ENCODE measurements around the gene MACROH2A1. TPM values are rescaled to one million over a fixed set of nuclear protein-coding genes. Genes with fewer than 3 reads are reported as not detected.
"Not testable (repeated sequence)": the region's sequence is repeated elsewhere in the genome, so short reads cannot be mapped to it uniquely, and the experiment has no call there.

Gene MACROH2A1
- total RNA-seq, 1 donor from 2014 or later: 165 TPM

GRCh38 chr5:135379046-135379654 lies 19.9 kb downstream of the MACROH2A1 start:
- peak; percentile 88 for DNase-seq (ENCODE audit: low read depth)

DNA sequence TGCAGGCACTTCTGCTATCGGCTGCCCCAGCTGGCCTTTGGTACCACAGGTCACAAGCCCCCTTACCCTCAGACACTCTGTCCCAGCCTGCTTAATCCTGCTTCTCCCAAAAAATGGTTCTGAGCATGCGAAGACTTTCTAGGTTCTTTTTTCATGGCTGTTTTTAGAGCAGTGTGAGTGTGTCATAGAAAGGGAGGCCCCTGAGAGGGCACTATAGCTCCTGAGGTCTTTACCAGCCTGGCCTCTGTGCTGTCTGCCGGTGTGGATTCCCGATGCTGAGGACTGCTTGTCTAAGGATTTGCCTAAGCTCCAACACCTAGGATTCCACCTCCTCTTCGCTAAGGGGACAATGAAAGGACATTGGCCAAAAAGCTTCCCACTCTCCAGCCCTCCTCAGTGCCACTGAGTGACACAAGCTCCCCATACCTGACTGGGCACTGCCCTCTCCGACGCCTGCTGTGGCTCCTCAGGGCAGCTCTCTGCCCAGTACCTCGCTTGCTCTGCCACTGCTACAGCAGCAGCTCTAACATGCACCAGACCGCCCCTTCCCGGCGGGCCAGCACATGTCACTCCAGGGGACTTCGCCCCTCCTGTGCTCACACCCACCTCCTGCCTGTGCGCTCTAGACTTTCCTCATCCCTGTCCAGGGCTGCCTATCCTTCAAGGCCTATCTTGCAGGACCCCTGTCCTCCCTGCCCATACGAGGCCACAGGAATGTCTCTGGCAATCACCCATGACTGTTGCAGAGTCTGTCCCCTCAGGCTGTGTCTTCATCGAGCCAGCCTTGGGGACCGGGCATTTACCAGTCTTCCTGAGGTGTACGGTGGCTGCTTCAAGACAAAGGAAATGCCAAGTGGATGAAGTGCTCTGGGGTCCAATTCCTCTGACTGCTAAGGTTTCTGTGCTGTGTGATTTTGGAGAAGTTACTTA lies 21.0 kb downstream of the MACROH2A1 start:
- no peak for DNase-seq (ENCODE audit: low read depth)

- DNase-seq (ENCODE audit: low read depth): no peak
These were observed 21.9 kb downstream of the MACROH2A1 start for GRCh38 chr5:135376961-135377624.

- peak; percentile 32 for DNase-seq (ENCODE audit: low read depth)
These were observed 23.8 kb downstream of the MACROH2A1 start for GRCh38 chr5:135375040-135375793.

- no peak for DNase-seq (ENCODE audit: low read depth)
These were observed 25.1 kb downstream of the MACROH2A1 start for GRCh38 chr5:135373736-135374515.

GRCh38 chr5:135372654-135373381 lies 26.2 kb downstream of the MACROH2A1 start:
- no peak for DNase-seq (ENCODE audit: low read depth)

DNA sequence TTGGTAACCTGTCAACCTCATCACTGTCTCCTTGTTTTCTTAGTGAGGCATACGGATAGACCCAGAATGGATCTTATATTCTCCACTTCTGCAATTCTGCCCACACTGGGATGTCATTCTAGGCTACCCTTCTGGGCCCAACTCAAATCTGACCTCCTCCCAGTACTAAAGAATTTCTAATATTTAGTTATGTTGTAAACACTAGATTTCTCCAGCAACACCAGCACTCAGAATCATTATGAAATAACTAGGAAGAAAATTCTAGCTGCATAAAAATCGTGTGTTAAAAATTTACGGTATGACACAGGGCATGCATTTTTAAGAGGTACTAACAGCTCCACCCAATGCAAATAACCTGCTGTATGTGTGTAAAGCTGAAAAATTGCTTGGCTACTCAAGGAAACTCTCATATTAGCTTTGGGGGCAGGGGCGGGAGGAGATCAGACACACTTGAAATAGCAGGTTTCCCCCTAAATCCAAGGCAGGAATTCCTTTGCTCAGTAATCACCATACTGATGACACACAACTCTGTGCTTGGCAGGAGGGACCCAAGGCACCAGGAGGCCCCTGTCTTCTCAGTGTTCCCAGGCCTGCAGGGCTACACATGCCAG lies 27.3 kb downstream of the MACROH2A1 start:
- no peak for DNase-seq (ENCODE audit: low read depth)

DNA sequence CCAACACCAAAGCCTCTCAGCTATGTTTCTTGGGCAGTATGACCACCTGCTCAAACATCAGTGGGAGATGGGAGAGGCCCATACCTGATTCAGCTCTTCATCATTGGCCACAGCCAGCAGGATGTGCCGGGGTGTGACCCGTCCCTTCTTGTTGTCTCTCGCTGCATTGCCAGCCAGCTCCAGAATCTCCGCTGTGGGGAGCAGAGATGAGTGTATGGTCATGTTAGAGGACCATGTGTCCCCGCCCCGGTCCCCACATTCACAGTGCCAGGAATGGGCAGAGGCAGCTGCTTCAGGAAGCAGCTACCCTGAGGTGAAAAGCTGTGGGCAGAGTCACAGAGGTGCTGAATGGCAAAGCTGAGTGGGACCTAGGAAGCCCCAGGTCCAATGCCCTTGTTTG lies 29.1 kb downstream of the MACROH2A1 start:
- no peak for DNase-seq (ENCODE audit: low read depth)

GRCh38 chr5:135367554-135367953 lies 31.5 kb downstream of the MACROH2A1 start:
- no peak for DNase-seq (ENCODE audit: low read depth)

DNA sequence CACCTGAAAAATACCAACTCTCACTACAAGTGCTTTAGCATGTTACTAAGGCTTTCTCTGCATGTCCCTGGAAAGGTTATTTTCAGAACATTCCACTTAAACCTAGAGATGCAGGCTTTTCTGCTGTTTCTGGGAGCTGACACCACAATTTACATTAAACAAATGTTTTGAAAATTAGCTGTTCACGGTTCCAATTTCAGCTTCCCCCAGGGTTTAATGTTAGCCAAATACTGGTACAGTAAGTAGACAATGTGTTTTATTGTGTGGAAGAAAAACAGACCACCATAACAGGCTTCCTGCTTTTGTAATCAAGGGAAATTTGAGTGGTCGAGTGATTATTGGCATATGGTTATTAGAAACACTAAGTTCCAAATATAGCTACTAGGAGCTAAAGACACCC lies 32.0 kb downstream of the MACROH2A1 start:
- DNase-seq (ENCODE audit: low read depth): no peak

DNA sequence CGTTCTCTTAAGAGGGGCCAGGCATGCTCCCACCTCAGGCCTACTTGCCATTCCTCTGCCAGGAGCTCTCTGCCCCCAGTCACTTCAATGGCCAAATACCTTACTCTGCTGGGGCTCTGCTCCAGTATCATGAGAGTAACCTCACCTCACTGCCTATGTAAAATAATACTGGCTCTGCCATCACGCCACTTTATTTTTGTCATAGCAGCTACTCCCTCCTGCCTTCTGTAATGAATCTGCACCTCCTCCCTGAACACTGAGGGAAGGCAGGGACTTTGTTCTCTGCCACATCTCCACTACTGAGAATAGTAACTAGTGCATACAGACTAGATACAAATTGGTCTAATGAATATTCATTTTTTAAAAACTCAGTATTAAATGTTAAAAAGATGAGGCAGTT lies 33.8 kb downstream of the MACROH2A1 start:
- no peak for DNase-seq (ENCODE audit: low read depth)

- DNase-seq (ENCODE audit: low read depth): no peak
These were observed 34.4 kb downstream of the MACROH2A1 start for GRCh38 chr5:135364421-135365262.

GRCh38 chr5:135363342-135363741 lies 35.7 kb downstream of the MACROH2A1 start:
- DNase-seq (ENCODE audit: low read depth): not testable (repeated sequence)

GRCh38 chr5:135362102-135362501 lies 36.9 kb downstream of the MACROH2A1 start:
- DNase-seq (ENCODE audit: low read depth): no peak

GRCh38 chr5:135360278-135361274 lies 38.5 kb downstream of the MACROH2A1 start:
- no peak for DNase-seq (ENCODE audit: low read depth)

- DNase-seq (ENCODE audit: low read depth): no peak
These were observed 39.5 kb downstream of the MACROH2A1 start for GRCh38 chr5:135359374-135360165.
